ENCODE measurements around the gene CERS3.

DNA sequence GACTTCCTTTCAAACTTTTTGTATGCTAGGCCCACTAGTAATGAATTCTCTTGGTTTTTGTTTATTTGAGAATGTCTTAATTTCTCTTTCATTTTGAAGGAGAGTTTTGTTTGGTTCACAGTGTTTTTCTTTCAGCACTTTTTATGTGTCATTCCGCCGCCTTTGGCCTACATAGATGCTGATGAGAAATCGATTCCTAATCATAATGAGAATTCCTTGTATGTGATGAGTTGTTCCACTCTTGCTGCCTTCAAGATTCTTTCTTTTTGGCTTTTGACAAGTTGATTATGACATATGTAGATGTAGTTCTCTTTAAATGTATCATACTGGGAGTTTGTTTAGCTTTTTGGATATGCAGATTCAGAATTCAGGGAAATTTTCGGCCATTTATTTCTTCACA is 35.5 kb downstream of the CERS3 start:
- TF ChIP-seq POLR2AphosphoS5 (IDR thresholded peaks at IDR 0.05; ENCODE audit: low read depth, low read length) (no peak), POLR2A (IDR thresholded peaks at IDR 0.05; ENCODE audit: low read depth, low read length) (no peak), TAF1 (IDR thresholded peaks at IDR 0.05; ENCODE audit: borderline replicate concordance, low read depth, low read length) (no peak)

Data from GM12892 (cell line).